ENCODE measurements around the gene NAGS. TPM values are rescaled to one million over a fixed set of nuclear protein-coding genes. Genes with fewer than 3 reads are reported as not detected.

Gene NAGS
- total and polyA plus RNA-seq, 8 donors: 2.4 to 7.0 (median 3.7) TPM

DNA sequence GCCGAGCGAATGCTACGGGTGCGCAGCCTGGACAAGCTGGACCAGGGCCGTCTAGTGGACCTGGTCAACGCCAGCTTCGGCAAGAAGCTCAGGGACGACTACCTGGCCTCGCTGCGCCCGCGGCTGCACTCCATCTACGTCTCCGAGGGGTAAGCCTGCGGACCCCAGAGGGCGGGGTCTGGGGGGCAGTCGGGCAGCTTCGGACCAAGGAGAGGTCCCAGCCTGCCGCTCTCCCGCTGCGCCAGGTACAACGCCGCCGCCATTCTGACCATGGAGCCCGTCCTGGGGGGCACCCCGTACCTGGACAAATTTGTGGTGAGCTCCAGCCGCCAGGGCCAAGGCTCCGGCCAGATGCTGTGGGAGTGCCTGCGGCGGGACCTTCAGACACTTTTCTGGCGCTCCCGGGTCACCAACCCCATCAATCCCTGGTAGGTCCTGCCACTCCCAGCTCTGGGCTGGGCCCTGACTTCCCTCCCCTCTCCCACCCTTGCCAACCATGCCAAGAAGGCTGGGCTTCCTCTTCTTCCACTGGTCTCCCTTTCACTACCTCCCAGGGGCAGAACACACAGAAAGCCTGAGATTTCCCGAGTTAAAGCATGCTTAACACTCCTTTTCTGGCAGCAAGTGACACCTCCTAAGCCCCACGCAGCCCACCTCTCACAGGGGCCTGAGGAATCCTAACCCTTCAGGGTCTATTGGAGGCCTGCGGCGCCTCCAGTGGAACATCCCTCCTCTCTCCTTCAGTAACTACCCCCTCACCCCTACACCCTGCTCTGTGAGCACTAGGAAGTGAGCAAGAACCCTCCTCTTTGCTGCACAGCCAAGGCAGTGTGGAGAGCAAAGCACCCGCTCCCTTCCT is 3.2 kb downstream of the NAGS start:
- peak in 2 of 4 donors; percentile 40 to 85 for DNase-seq
- Histone ChIP-seq H3K27ac (peak overlapping the region; percentile 56 to 70), H3K36me3 (peaks cover 0 to 23% of the 10 kb centered on the region in 2 donors), H3K27me3 (peaks cover 22 to 52% of the 10 kb centered on the region in 2 donors), H3K9me3 (no peaks in the 10 kb centered on the region), H3K4me1 (peaks cover 29 to 40% of the 10 kb centered on the region in 2 donors), H3K4me3 (peak overlapping the region; percentile 52 to 67)
- ATAC-seq: no peak
- TF ChIP-seq, protein P1, sequence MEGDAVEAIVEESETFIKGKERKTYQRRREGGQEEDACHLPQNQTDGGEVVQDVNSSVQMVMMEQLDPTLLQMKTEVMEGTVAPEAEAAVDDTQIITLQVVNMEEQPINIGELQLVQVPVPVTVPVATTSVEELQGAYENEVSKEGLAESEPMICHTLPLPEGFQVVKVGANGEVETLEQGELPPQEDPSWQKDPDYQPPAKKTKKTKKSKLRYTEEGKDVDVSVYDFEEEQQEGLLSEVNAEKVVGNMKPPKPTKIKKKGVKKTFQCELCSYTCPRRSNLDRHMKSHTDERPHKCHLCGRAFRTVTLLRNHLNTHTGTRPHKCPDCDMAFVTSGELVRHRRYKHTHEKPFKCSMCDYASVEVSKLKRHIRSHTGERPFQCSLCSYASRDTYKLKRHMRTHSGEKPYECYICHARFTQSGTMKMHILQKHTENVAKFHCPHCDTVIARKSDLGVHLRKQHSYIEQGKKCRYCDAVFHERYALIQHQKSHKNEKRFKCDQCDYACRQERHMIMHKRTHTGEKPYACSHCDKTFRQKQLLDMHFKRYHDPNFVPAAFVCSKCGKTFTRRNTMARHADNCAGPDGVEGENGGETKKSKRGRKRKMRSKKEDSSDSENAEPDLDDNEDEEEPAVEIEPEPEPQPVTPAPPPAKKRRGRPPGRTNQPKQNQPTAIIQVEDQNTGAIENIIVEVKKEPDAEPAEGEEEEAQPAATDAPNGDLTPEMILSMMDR (IDR thresholded peaks at IDR 0.05): peak in 1 of 2 donors; percentile 18
- intact Hi-C loops (cut with DNase I): no loop called here

GRCh38 chr17:44008205-44008909 is 3.9 kb downstream of the NAGS start:
- Histone ChIP-seq H3K27me3 (peaks cover 22 to 44% of the 10 kb centered on the region in 2 donors), H3K4me3 (peak overlapping the region in 1 of 2 donors; percentile 67), H3K4me1 (peaks cover 29 to 42% of the 10 kb centered on the region in 2 donors), H3K36me3 (peaks cover 0 to 23% of the 10 kb centered on the region in 2 donors), H3K9me3 (no peaks in the 10 kb centered on the region), H3K27ac (no peak overlapping the region)
- intact Hi-C loops (cut with DNase I): no loop called here
- no peak for DNase-seq
- TF ChIP-seq, protein P1 (IDR thresholded peaks at IDR 0.05): no peak
- no peak for ATAC-seq

GRCh38 chr17:44010966-44011647 is 6.7 kb downstream of the NAGS start:
- intact Hi-C loops (cut with DNase I): no loop called here
- no peak overlapping the region for H3K4me3 ChIP-seq
- peaks cover 0 to 23% of the 10 kb centered on the region in 2 donors for H3K36me3 ChIP-seq
- TF ChIP-seq, protein P1 (IDR thresholded peaks at IDR 0.05): no peak
- peaks cover 25 to 40% of the 10 kb centered on the region in 2 donors for H3K4me1 ChIP-seq
- H3K27ac ChIP-seq: no peak overlapping the region
- no peak for ATAC-seq
- peaks cover 2 to 17% of the 10 kb centered on the region in 2 donors for H3K27me3 ChIP-seq
- no peaks in the 10 kb centered on the region for H3K9me3 ChIP-seq
- no peak for DNase-seq

- TF ChIP-seq, protein P1 (IDR thresholded peaks at IDR 0.05): no peak
- no peak for DNase-seq
- peaks cover 0 to 11% of the 10 kb centered on the region in 2 donors for H3K27me3 ChIP-seq
- intact Hi-C loops (cut with DNase I): no loop called here
- H3K4me3 ChIP-seq: no peak overlapping the region
- ATAC-seq: no peak
- no peak overlapping the region for H3K27ac ChIP-seq
- H3K9me3 ChIP-seq: no peaks in the 10 kb centered on the region
- H3K36me3 ChIP-seq: peaks cover 0 to 23% of the 10 kb centered on the region in 2 donors
- peaks cover 23 to 35% of the 10 kb centered on the region in 2 donors for H3K4me1 ChIP-seq
Measured at GRCh38 chr17:44011876-44012275, 7.5 kb downstream of the NAGS start.
